Upper lobe of left lung (tissue), 6 donors: ENCODE results near the gene XRN2. TPM values are rescaled to one million over a fixed set of nuclear protein-coding genes. Genes with fewer than 3 reads are reported as not detected.

Source experiments
- ATAC-seq, 2 donors: fragments of 200-7000 bp; cut with Tn5 transposase; one replicate each; pipeline ENCODE4 v1.9.1; 2022; ENCODE audit warnings: mild to moderate bottlenecking in 2 of 2, moderate library complexity in 2 of 2; ENCODE audit not compliant: low FRiP score in 2 of 2
- DNase-seq, 2 donors: peaks; one replicate each; pipeline ENCODE4 v3.0.0-alpha.2; 2019 to 2020
- H3K27ac ChIP-seq, 4 donors: fragments of 200-600 bp; sonication (generic); one replicate each; pipeline ENCODE4 v1.5.1; 2016 to 2019
- H3K27me3 ChIP-seq, 4 donors: fragments of 200-600 bp; sonication (generic); one replicate each; pipeline ENCODE4 v1.5.1; 2017 to 2019
- H3K36me3 ChIP-seq, 4 donors: fragments of 200-600 bp; sonication (generic); one replicate each; pipeline ENCODE4 v1.5.1; 2016 to 2019
- H3K4me1 ChIP-seq, 4 donors: fragments of 200-600 bp; sonication (generic); one replicate each; pipeline ENCODE4 v1.5.1; 2018 to 2019
- H3K4me3 ChIP-seq, 4 donors: fragments of 200-600 bp; sonication (generic); one replicate each; pipeline ENCODE4 v1.5.1; 2017 to 2019; ENCODE audit warnings: mild to moderate bottlenecking in 2 of 4, moderate library complexity in 1 of 4
- H3K9me3 ChIP-seq, 4 donors: fragments of 200-600 bp; sonication (generic); one replicate each; pipeline ENCODE4 v1.5.1; 2018 to 2019
- CTCF ChIP-seq, 6 experiments: fragments of 450-650 bp in 4 of 6; fragments of 200-600 bp in 2 of 6; sonication (generic) in 2 of 6; IDR thresholded peaks; one replicate each; pipeline ENCODE4 v1.5.1; 2016 to 2019; ENCODE audit warnings: antibody characterized with exemption in 6 of 6
- EP300 ChIP-seq, 4 donors: sonication (generic); formaldehyde crosslinking; IDR thresholded peaks; one replicate each; pipeline ENCODE4 v1.5.1; 2017; ENCODE audit warnings: antibody characterized with exemption in 4 of 4, control low read depth in 2 of 4
- POLR2A ChIP-seq, 4 donors: fragments of 450-650 bp; IDR thresholded peaks; one replicate each; pipeline ENCODE4 v1.5.1; 2016 to 2017; ENCODE audit warnings: antibody characterized with exemption in 4 of 4, mild to moderate bottlenecking in 2 of 4
- POLR2AphosphoS5 ChIP-seq, 2 donors: sonication (generic); formaldehyde crosslinking; IDR thresholded peaks; one replicate each; pipeline ENCODE4 v1.5.1; 2017; ENCODE audit warnings: antibody characterized with exemption in 2 of 2
- WGBS, 2 donors: methylation state at CpG; one replicate each; pipeline ENCODE4 v1.1.5; 2017 to 2018; 5-methylcytosine and 5-hydroxymethylcytosine counted together
- total RNA-seq, 6 donors: library from RNA; depleted of rRNA in 4 of 6; stranded (reverse); fragments of >200 nt in 4 of 6; gene quantifications; one replicate each; pipeline versions ENCODE4 v1.1.0 to v1.2.1, GENCODE V29; 2016 to 2021
- donor health status: DM: no; HTN: no; CAD: no; lungs with moderate emphysema.
- donor health status: DM: no; HTN: yes; CAD: no; lungs with severe emphysema.

XRN2 gene
- total RNA-seq, 6 donors from 2014 or later: 38.3 to 70.5 (median 55.0) TPM

- H3K4me3 ChIP-seq: no peak overlapping the region
- H3K36me3 ChIP-seq: no peaks in the 10 kb centered on the region
- H3K27me3 ChIP-seq: no peaks in the 10 kb centered on the region
- no peak for DNase-seq
- WGBS, 2 donors: 85 to 87% methylated on average over 2 of the region's 2 CpGs
- no peaks in the 10 kb centered on the region for H3K4me1 ChIP-seq
- no peak overlapping the region for H3K27ac ChIP-seq
- no peak for ATAC-seq
- TF ChIP-seq CTCF (IDR thresholded peaks at IDR 0.05) (no peak), EP300 (IDR thresholded peaks at IDR 0.05) (no peak), POLR2A (IDR thresholded peaks at IDR 0.05) (no peak), POLR2AphosphoS5 (IDR thresholded peaks at IDR 0.05) (no peak)
- H3K9me3 ChIP-seq: peaks cover 0 to 6% (median 0%) of the 10 kb centered on the region in 4 donors
Measured at GRCh38 chr20:21262812-21263211, 40.3 kb upstream of the XRN2 start.

DNA sequence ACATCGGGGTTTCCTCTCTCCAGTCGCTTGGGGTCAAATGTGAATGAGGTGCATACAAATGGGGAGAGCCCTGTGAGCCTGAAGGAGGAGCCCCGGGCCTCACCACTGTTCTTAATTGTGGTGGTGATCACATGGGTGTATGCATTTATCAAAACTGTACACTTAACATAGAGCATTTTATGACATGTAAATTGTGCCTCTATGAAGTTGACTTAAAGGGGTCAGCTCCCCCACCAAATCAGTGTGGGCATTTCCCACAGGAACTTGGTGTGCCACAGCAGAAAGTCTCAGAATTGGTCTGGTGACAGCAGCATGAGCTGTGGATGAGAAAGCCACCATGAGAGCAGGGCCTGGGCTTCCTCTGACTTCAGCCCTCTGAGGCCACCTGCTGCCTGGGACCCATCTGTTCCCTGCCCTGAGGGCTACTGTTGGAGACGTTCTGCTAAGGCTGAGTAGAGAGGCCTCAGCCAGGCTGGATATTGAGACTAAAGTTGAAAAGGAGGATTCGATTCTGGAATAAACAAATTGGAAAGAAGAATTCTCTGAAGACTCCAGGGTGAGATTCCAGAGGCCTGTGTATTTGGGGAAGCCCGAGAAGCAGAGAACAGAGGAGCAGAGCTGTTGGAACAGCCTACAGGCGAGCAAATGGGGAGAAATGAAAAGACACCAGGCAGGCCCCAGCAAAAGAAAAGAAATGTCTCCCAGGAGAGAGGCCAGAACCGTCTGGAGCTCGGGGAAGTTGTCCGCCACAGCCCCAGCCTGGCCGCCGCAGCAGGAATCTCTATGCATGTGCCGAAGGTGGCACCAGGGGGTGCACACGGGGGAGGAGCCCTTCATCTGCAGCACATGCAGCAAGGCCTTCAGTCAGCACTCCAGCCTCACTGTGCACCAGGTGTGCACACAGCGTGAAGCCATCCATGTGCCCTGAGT, 37.6 kb upstream of the XRN2 start:
- no peaks in the 10 kb centered on the region for H3K4me1 ChIP-seq
- no peak overlapping the region for H3K4me3 ChIP-seq
- 80 to 83% methylated on average over 13 to 15 of the region's 15 CpGs for WGBS, 2 donors
- DNase-seq (peak in 1 of 2 donors; percentile 52), ATAC-seq (peak in 1 of 2 donors; percentile 28)
- H3K36me3 ChIP-seq: no peaks in the 10 kb centered on the region
- H3K27ac ChIP-seq: no peak overlapping the region
- no peak for TF ChIP-seq POLR2AphosphoS5 (IDR thresholded peaks at IDR 0.05)
- TF ChIP-seq POLR2A (IDR thresholded peaks at IDR 0.05): no peak
- TF ChIP-seq EP300 (IDR thresholded peaks at IDR 0.05): no peak
- TF ChIP-seq CTCF (IDR thresholded peaks at IDR 0.05): no peak
- H3K9me3 ChIP-seq: peaks cover 0 to 6% (median 0%) of the 10 kb centered on the region in 4 donors
- no peaks in the 10 kb centered on the region for H3K27me3 ChIP-seq

- no peaks in the 10 kb centered on the region for H3K27me3 ChIP-seq
- no peaks in the 10 kb centered on the region for H3K36me3 ChIP-seq
- no peak overlapping the region for H3K27ac ChIP-seq
- WGBS, 2 donors: 93% methylated on average over 5 of the region's 5 CpGs; no CpG with 5 or more reads in 1 of the 2 donors
- TF ChIP-seq CTCF (IDR thresholded peaks at IDR 0.05) (no peak), POLR2AphosphoS5 (IDR thresholded peaks at IDR 0.05) (no peak), EP300 (IDR thresholded peaks at IDR 0.05) (no peak), POLR2A (IDR thresholded peaks at IDR 0.05) (no peak)
- H3K9me3 ChIP-seq: peaks cover 0 to 6% (median 0%) of the 10 kb centered on the region in 4 donors
- H3K4me1 ChIP-seq: no peaks in the 10 kb centered on the region
- ATAC-seq (peak in 1 of 2 donors; percentile 7), DNase-seq (peak in 1 of 2 donors; percentile 46)
- H3K4me3 ChIP-seq: no peak overlapping the region
Measured at GRCh38 chr20:21266191-21266536, 37.0 kb upstream of the XRN2 start.

DNA sequence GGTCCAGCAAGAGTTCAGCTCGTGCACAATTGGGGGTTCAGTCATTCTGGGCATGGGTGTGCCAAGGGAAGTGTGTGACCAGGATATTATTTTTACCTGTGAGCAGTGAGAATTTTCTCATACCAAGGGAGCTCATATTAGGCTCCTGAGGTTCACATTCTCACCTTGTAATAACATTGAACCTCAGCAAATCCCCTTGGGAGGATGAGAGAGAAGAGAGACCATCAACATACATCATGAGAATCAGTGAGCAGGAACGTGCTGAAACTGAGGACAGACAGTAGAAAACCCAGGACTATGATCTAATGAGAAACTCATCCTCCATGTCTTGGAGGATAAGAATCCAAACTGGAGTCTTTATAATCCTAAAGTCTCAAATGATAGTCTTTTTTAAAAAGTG, 33.4 kb upstream of the XRN2 start:
- H3K27me3 ChIP-seq: no peaks in the 10 kb centered on the region
- no peaks in the 10 kb centered on the region for H3K4me1 ChIP-seq
- peaks cover 0 to 6% (median 0%) of the 10 kb centered on the region in 4 donors for H3K9me3 ChIP-seq
- H3K4me3 ChIP-seq: no peak overlapping the region
- 55 to 58% methylated on average over 2 of the region's 2 CpGs for WGBS, 2 donors
- TF ChIP-seq CTCF (IDR thresholded peaks at IDR 0.05) (no peak), EP300 (IDR thresholded peaks at IDR 0.05) (no peak), POLR2AphosphoS5 (IDR thresholded peaks at IDR 0.05) (no peak), POLR2A (IDR thresholded peaks at IDR 0.05) (no peak)
- no peaks in the 10 kb centered on the region for H3K36me3 ChIP-seq
- DNase-seq (no peak), ATAC-seq (no peak)
- H3K27ac ChIP-seq: no peak overlapping the region
